Left colon (tissue), 2 donors: ENCODE measurements around the gene RABGAP1. TPM values are rescaled to one million over a fixed set of nuclear protein-coding genes. Genes with fewer than 3 reads are reported as not detected.

Experiments used
- ATAC-seq: fragments of 200-7000 bp; cut with Tn5 transposase; one replicate; pipeline ENCODE4 v1.9.1; 2020; ENCODE audit warnings: mild to moderate bottlenecking, moderate library complexity
- DNase-seq, 2 donors: peaks; one replicate each; pipeline ENCODE4 v3.0.0-alpha.2; 2020
- intact Hi-C, 2 donors: fragments of 100-400 bp; cut with DNase I in 1 of 2; cut with micrococcal nuclease in 1 of 2; formaldehyde crosslinking; loops; one replicate each; pipeline versions ENCODE4 v1.11.2 to v1.14.0; 2022; cut with DNase I, micrococcal nuclease
- total RNA-seq, 2 donors: library from RNA; stranded (reverse); fragmentation: NEBNext Ultra II Directional; extraction: Animal tissue kit (Norgen Biotek cat#: 25700); gene quantifications; one replicate each; pipeline ENCODE4 v1.2.1, GENCODE V29; 2021
- donor health status: DM: no; HTN: no; CAD: no.
- donor health status: DM: yes; HTN: yes; CAD: no.

Gene RABGAP1
- total RNA-seq, 2 donors from 2014 or later, result 54.5 to 58.8 TPM

GRCh38 chr9:123119566-123119965 lies 178.7 kb downstream of the RABGAP1 start:
- intact Hi-C loops, result no loop called here
- no peak for DNase-seq
- ATAC-seq, result peak; percentile 15

GRCh38 chr9:123120131-123120530 lies 179.3 kb downstream of the RABGAP1 start:
- ATAC-seq, result no peak
- DNase-seq, result no peak
- intact Hi-C loops, result no loop called here

DNA sequence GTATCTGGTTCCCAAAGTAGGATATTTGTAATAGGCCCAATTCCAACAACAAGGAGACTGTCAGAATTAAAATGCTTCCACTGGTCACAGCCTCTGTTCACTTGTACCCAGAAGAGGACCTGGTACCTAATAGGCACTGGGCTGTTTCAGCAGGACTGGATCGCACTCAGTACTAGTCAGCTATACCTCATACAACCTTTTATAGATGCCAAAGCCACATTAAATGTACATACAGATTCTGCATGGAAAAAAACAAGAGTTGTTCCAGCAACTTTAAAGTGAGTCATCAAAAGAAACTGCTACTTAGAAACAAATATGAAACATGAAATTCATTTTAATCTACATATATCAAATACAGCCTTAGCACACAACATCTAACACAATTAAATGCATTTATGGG lies 180.1 kb downstream of the RABGAP1 start:
- DNase-seq, result no peak
- ATAC-seq, result no peak
- intact Hi-C loops, result no loop called here

DNA sequence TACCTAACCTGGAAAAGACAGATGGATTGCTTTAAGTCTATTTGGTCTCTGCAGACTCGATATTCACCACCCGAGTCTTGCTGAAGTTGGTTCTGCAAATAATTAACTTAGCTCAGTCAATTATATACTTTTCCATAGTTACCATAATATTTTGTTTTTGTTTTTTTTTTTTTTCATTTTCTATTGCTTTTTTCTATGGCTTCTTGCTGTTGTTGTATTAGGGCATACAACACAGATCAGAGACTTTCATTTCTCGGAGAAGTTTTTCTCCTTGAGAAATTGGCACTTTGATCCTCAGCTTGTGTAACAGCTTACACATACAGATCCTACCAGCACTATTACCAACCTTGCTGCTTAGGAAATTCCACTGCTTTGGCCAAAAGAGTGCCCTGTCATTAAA lies 180.6 kb downstream of the RABGAP1 start:
- ATAC-seq (peak; percentile 50), DNase-seq (no peak)
- intact Hi-C loops, result no loop called here

- intact Hi-C loops, result no loop called here
- DNase-seq (no peak), ATAC-seq (no peak)
These were observed 186.8 kb downstream of the RABGAP1 start for GRCh38 chr9:123127512-123128075.

DNA sequence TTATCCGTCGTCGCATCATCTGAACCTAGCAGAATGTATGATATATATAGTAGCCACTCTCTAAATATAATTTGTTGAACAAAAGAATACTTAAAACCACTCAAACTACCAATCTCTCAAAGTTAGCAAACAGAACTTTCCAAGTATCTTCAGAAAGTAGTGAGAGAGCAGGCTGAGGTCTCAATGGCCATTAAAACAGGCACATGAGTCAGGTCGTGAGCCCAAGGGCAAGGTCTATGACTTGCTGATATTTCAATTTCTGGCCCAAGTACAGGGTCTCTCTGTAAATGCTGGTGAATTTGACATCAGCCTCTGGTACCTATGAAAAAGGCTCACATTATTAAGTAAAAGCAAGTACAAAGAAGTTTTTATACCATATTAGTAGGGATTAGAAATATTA lies 187.8 kb downstream of the RABGAP1 start:
- intact Hi-C loops, result no loop called here
- ATAC-seq, result no peak

GRCh38 chr9:123129423-123129822 lies 188.6 kb downstream of the RABGAP1 start:
- ATAC-seq (no peak), DNase-seq (no peak)
- intact Hi-C loops, result no loop called here

More for the DNA sequence above, 187.8 kb downstream of the RABGAP1 start:
- DNase-seq, result no peak

GRCh38 chr9:123131258-123131657 lies 190.4 kb downstream of the RABGAP1 start:
- ATAC-seq, result no peak
- DNase-seq, result no peak
- intact Hi-C loops, result no loop called here

DNA sequence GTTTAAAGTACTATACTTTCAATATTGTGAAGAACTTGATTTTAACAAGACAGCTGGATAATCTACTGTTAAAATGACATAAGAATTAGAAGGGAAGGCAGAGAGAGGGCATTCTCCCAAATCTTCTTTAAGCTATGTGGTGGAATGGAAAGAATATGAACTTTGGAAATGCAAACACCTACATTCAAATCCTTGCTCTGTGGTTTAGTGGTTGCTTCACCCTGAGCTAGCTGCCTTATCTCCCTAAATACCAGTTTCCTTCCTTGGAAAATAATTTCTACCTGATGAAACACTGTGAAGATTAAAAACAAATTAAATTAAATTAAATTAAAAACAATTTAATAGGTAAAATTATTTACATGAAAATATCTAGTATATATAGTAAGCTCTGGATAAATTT lies 191.2 kb downstream of the RABGAP1 start:
- intact Hi-C loops, result no loop called here
- ATAC-seq (no peak), DNase-seq (no peak)

DNA sequence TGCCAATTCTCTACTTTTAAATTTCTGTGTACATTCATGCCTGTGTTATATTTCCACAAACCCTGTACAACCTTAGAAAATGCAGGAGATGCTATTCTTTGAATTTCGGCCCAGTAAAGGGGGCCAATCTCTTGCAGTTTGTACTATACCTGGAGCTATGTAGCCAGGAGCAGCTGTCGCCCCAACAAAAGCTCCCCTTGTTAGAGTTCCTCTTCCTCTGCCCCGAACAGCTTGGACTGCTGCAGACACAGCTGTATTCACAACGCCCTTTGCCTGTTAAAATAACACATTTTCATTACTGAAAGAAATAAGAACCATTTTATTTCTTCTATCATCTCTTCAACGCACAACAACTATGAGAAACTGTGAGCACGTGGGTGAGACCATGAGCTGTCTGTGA lies 191.9 kb downstream of the RABGAP1 start:
- intact Hi-C loops, result no loop called here

GRCh38 chr9:123135430-123135829 lies 194.6 kb downstream of the RABGAP1 start:
- intact Hi-C loops, result no loop called here
- no peak for DNase-seq
- ATAC-seq, result no peak

More for the DNA sequence above, 191.9 kb downstream of the RABGAP1 start:
- ATAC-seq (no peak), DNase-seq (no peak)

GRCh38 chr9:123138163-123138562 lies 197.3 kb downstream of the RABGAP1 start:
- no peak for ATAC-seq
- intact Hi-C loops, result no loop called here
- no peak for DNase-seq

DNA sequence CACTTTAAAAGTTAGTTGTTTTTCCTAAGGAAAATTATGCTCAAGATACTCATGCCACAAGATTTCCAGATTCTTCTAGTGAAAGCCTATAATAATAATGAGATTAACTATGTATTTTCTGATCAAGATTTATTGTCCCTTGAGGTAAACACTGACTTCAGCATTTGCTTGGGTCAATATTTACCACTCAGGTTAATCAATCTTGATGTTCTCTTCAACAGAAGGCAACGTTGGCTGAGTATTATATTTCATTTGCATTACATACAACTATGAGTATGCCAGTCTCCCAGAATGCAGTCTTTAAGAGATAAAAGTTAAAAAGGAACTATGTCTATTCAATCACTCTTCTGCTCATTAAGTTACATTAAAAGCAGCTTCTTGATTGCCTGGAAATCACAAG lies 208.2 kb downstream of the RABGAP1 start:
- intact Hi-C loops, result no loop called here
- DNase-seq, result no peak
- no peak for ATAC-seq

DNA sequence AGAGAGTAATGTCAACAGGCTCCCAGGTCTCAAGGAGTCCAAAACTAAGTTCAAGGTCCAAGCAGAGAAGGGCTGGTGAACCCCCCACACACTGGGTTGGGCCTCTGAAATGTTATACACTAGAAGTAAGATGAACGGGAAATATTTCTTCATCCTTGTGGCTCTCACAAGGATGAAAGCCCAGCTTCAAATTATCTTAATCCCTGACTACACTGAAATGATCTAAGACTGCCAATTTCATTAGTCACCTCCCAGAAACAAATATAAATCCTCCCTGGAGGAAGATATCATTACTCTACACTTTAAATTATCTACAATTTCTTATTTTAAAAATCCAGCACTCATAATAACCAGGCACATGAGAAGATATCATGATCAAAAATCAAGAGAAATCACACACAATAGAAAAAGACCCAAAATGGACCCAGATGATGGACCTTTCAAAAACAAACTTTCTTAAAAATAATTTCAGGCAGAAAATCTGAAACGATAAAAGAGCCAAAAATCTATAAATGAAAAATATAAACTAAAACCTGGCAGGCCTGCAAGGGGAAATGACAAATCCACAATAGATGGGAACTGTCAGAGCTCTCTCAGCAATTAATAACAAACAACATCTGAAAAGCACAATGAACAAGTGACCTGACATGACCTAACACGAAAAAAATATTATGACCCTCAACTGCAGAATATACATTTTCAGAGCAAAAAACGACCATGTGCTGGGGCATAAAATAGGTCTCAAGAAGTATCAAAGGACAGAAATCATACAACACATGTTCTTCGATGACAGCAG lies 210.1 kb downstream of the RABGAP1 start:
- ATAC-seq, result no peak
- DNase-seq, result no peak
- intact Hi-C loops, result no loop called here

Other genes starting within 250 kb of the RABGAP1 start
- gene OR1L4, start 217.0 kb upstream of the RABGAP1 start, total RNA-seq, result not detected
- not detected for gene OR1L6, start 198.7 kb upstream of the RABGAP1 start, total RNA-seq
- gene OR5C1, start 152.1 kb upstream of the RABGAP1 start, total RNA-seq, result not detected
- gene OR1K1, start 140.9 kb upstream of the RABGAP1 start, total RNA-seq, result not detected
- 10 to 100 TPM; 14.9 to 16.8 TPM for gene PDCL, start 112.4 kb upstream of the RABGAP1 start, total RNA-seq
- 10 to 100 TPM; 36.2 to 38.3 TPM for gene RC3H2, start 35.7 kb upstream of the RABGAP1 start, total RNA-seq
- 1 to 10 TPM; 6.1 to 7.6 TPM for gene ZBTB6, start 27.7 kb upstream of the RABGAP1 start, total RNA-seq
- 1 to 10 TPM; 4.7 to 5.6 TPM for gene ZBTB26, start 9.5 kb upstream of the RABGAP1 start, total RNA-seq
- 1 to 10 TPM; 2.4 to 3.8 TPM for gene GPR21, start 92.6 kb downstream of the RABGAP1 start, total RNA-seq